WTC11 (cell line): ENCODE results near the gene GRN. TPM values are rescaled to one million over a fixed set of nuclear protein-coding genes. Genes with fewer than 3 reads are reported as not detected.

Source experiments
- ATAC-seq: fragments of 200-7000 bp; cut with Tn5 transposase; 2 replicates; pipeline ENCODE4 v1.10.0; 2021; ENCODE audit warnings: mild to moderate bottlenecking, moderate library complexity
- CTCF ChIA-PET: fragments of 300-600 bp; sonication (Branson Sonifier 250); formaldehyde crosslinking; loops from one replicate; lab custom pipeline; 2021; ENCODE audit warnings: antibody characterized with exemption; lab: Charles Lee
- POLR2A ChIA-PET: fragments of 350-600 bp; sonication (Branson Sonifier 250); formaldehyde crosslinking; loops from one replicate; lab custom pipeline; 2021; ENCODE audit warnings: antibody characterized with exemption; lab: Charles Lee
- DNase-seq: peaks from one replicate; pipeline ENCODE4 v3.0.0; 2021; ENCODE audit warnings: low spot score
- H3K27ac Mint-ChIP-seq: 2 replicates; pipeline ENCODE4 v1.8.0; 2021; ENCODE audit warnings: mixed read lengths
- H3K27me3 Mint-ChIP-seq: 2 replicates; pipeline ENCODE4 v1.8.0; 2021; ENCODE audit warnings: low read depth, mild to moderate bottlenecking, moderate library complexity, mixed read lengths
- H3K36me3 Mint-ChIP-seq: 2 replicates; pipeline ENCODE4 v1.8.0; 2021; ENCODE audit warnings: mixed read lengths
- H3K4me1 Mint-ChIP-seq: 2 replicates; pipeline ENCODE4 v1.8.0; 2022; ENCODE audit warnings: mixed read lengths
- H3K4me3 Mint-ChIP-seq: 2 replicates; pipeline ENCODE4 v1.8.0; 2021; ENCODE audit warnings: mild to moderate bottlenecking, moderate library complexity, mixed read lengths
- H3K9me3 Mint-ChIP-seq: 2 replicates; pipeline ENCODE4 v1.8.0; 2021; ENCODE audit warnings: mixed read lengths
- ATF1 ChIP-seq: sonication (generic); formaldehyde crosslinking; IDR thresholded peaks from 2 replicates; pipeline ENCODE4 v1.8.1; 2023; ENCODE audit warnings: mild to moderate bottlenecking, moderate library complexity, missing genetic modification reagents
- CREB1 ChIP-seq: sonication (generic); formaldehyde crosslinking; IDR thresholded peaks from 2 replicates; pipeline ENCODE4 v1.8.0; 2023; ENCODE audit warnings: mild to moderate bottlenecking, missing genetic modification reagents
- E2F1 ChIP-seq: sonication (generic); formaldehyde crosslinking; IDR thresholded peaks from 2 replicates; pipeline ENCODE4 v1.8.0; 2022; ENCODE audit warnings: mild to moderate bottlenecking, missing genetic modification reagents
- ELF4 ChIP-seq: sonication (generic); formaldehyde crosslinking; IDR thresholded peaks from 2 replicates; pipeline ENCODE4 v1.8.1; 2022; ENCODE audit warnings: low read depth, mild to moderate bottlenecking, moderate library complexity, missing genetic modification reagents
- ESRRA ChIP-seq: sonication (generic); formaldehyde crosslinking; IDR thresholded peaks from 2 replicates; pipeline ENCODE4 v1.8.1; 2022; ENCODE audit warnings: mild to moderate bottlenecking, missing genetic modification reagents, borderline replicate concordance
- FOXK1 ChIP-seq: sonication (generic); formaldehyde crosslinking; IDR thresholded peaks from 2 replicates; pipeline ENCODE4 v1.8.0; 2022; ENCODE audit warnings: mild to moderate bottlenecking, moderate library complexity, missing genetic modification reagents
- GTF2I ChIP-seq: fragments of 250-450 bp; sonication (Bioruptor Pico); conservative IDR thresholded peaks from 2 replicates; pipeline ENCODE4 v1.4.0; 2021; ENCODE audit warnings: mild to moderate bottlenecking
- IRF2 ChIP-seq: sonication (generic); formaldehyde crosslinking; IDR thresholded peaks from 2 replicates; pipeline ENCODE4 v1.8.0; 2022; ENCODE audit warnings: low read depth, missing genetic modification reagents, borderline replicate concordance
- JAZF1 ChIP-seq: fragments of 250-450 bp; sonication (Bioruptor Pico); IDR thresholded peaks from 2 replicates; pipeline ENCODE4 v1.9.0; 2021; ENCODE audit warnings: moderate library complexity, mild to moderate bottlenecking, inconsistent platforms
- JUN ChIP-seq: sonication (generic); formaldehyde crosslinking; IDR thresholded peaks from 2 replicates; pipeline ENCODE4 v1.8.0; 2023; ENCODE audit warnings: mild to moderate bottlenecking, missing genetic modification reagents
- KAT7 ChIP-seq: sonication (generic); formaldehyde crosslinking; IDR thresholded peaks from 2 replicates; pipeline ENCODE4 v1.8.1; 2023; ENCODE audit warnings: missing genetic modification reagents, mild to moderate bottlenecking, borderline replicate concordance
- NFE2L1 ChIP-seq: sonication (generic); formaldehyde crosslinking; IDR thresholded peaks from 2 replicates; pipeline ENCODE4 v1.8.1; 2023; ENCODE audit warnings: missing genetic modification reagents
- NR2C2 ChIP-seq: sonication (generic); formaldehyde crosslinking; IDR thresholded peaks from 2 replicates; pipeline ENCODE4 v1.8.0; 2022; ENCODE audit warnings: mild to moderate bottlenecking, missing genetic modification reagents
- NR3C1 ChIP-seq: sonication (generic); formaldehyde crosslinking; conservative IDR thresholded peaks from 2 replicates; pipeline ENCODE4 v1.8.1; 2023; ENCODE audit warnings: low read depth, mild to moderate bottlenecking, missing genetic modification reagents
- RORB ChIP-seq: fragments of 250-450 bp; sonication (Bioruptor Pico); IDR thresholded peaks from 2 replicates; pipeline ENCODE4 v1.9.0; 2021; ENCODE audit warnings: mild to moderate bottlenecking
- SOX15 ChIP-seq: fragments of 250-450 bp; sonication (Bioruptor Pico); IDR thresholded peaks from 2 replicates; pipeline ENCODE4 v1.9.0; 2021; ENCODE audit warnings: mild to moderate bottlenecking
- TEAD1 ChIP-seq: sonication (generic); formaldehyde crosslinking; IDR thresholded peaks from 2 replicates; pipeline ENCODE4 v1.8.0; 2022; ENCODE audit warnings: mild to moderate bottlenecking, missing genetic modification reagents
- ZNF263 ChIP-seq: sonication (generic); formaldehyde crosslinking; IDR thresholded peaks from 2 replicates; pipeline ENCODE4 v1.8.1; 2022; ENCODE audit warnings: low read depth, mild to moderate bottlenecking, moderate library complexity, missing genetic modification reagents
- ZNF281 ChIP-seq: sonication (generic); formaldehyde crosslinking; IDR thresholded peaks from 2 replicates; pipeline ENCODE4 v1.8.0; 2023; ENCODE audit warnings: mild to moderate bottlenecking, missing genetic modification reagents
- ZNF396 ChIP-seq: fragments of 250-450 bp; sonication (Bioruptor Pico); IDR thresholded peaks from 2 replicates; pipeline ENCODE4 v1.8.0; 2021; ENCODE audit warnings: mild to moderate bottlenecking, moderate library complexity, borderline replicate concordance
- ZNF425 ChIP-seq: fragments of 250-450 bp; sonication (Bioruptor Pico); conservative IDR thresholded peaks from 2 replicates; pipeline ENCODE4 v1.9.0; 2021; ENCODE audit warnings: mild to moderate bottlenecking
- ZNF671 ChIP-seq: fragments of 250-450 bp; sonication (Bioruptor Pico); IDR thresholded peaks from 2 replicates; pipeline ENCODE4 v1.8.0; 2021; ENCODE audit warnings: mild to moderate bottlenecking
- total RNA-seq: library from RNA; stranded (reverse); gene quantifications from 3 replicates; pipeline ENCODE4 v1.2.3, GENCODE V29; 2021
- TF ChIP-seq, protein P1 (sequence below): sonication (generic); formaldehyde crosslinking; IDR thresholded peaks from 2 replicates; pipeline ENCODE4 v1.8.1; 2023; ENCODE audit warnings: mild to moderate bottlenecking, missing genetic modification reagents, moderate library complexity
- TF ChIP-seq, protein P2 (sequence below): sonication (generic); formaldehyde crosslinking; IDR thresholded peaks from 2 replicates; pipeline ENCODE4 v1.8.1; 2022; ENCODE audit warnings: mild to moderate bottlenecking, moderate library complexity, missing genetic modification reagents
- TF ChIP-seq, protein P3 (sequence below): sonication (generic); formaldehyde crosslinking; IDR thresholded peaks from 2 replicates; pipeline ENCODE4 v1.8.0; 2022; ENCODE audit warnings: mild to moderate bottlenecking, missing genetic modification reagents
- TF ChIP-seq, protein P4 (sequence below): fragments of 250-450 bp; sonication (Bioruptor Pico); IDR thresholded peaks from 2 replicates; pipeline ENCODE4 v2.1.2; 2022; ENCODE audit warnings: mild to moderate bottlenecking, moderate library complexity

GRN gene
- total RNA-seq, 1 experiment from 2014 or later: 177 TPM

DNA sequence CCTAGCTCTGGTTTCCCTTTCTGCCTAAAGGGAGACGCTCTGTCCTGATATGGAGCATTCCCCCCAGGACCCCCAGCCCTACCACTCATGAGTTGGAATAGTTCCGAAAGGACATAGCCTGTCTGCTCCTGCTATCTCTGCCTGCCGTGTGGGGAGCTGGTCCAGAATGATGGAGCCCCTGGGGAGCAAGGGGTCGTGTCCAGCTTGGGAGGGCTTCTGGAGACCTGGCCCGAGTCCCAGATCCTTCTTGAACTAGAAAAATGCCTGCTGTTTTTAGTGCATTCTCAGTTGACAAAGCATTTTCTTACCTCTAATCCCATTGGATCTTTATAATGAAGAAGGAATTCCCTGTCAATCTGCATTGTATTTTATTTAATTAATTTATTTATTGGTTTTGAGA is 9.1 kb upstream of the GRN start:
- ChIA-PET CTCF (interaction anchor here (0.9 to 7.4 kb wide), 5 partner anchors 9 to 134 kb away, joined by 3 to 78 read pairs (median 8); partner anchors contain the start of gene GRN), POLR2A (interaction anchor here (0.6 kb wide), 1 partner anchor 1679 kb away, joined by 4 read pairs; no protein-coding TSS in a partner anchor)
- no peak for DNase-seq
- Mint-ChIP-seq H3K36me3 (no peaks in the 10 kb centered on the region), H3K4me1 (peaks cover 12% of the 10 kb centered on the region; the same call in 1 of the 2 replicates), H3K4me3 (no peak overlapping the region), H3K27ac (no peak overlapping the region), H3K9me3 (no peaks in the 10 kb centered on the region), H3K27me3 (peaks cover 5% of the 10 kb centered on the region)
- ATAC-seq: no peak
- no peak for TF ChIP-seq ZNF671
- no peak for TF ChIP-seq RORB (CRISPR knock-in tag)
- TF ChIP-seq NFE2L1: no peak
- no peak for TF ChIP-seq NR2C2 (CRISPR knock-in tag)
- no peak for TF ChIP-seq JUN
- TF ChIP-seq ESRRA: no peak
- TF ChIP-seq TEAD1 (CRISPR knock-in tag): no peak
- no peak for TF ChIP-seq SOX15 (CRISPR knock-in tag)
- TF ChIP-seq ZNF425 (CRISPR knock-in tag): no peak

DNA sequence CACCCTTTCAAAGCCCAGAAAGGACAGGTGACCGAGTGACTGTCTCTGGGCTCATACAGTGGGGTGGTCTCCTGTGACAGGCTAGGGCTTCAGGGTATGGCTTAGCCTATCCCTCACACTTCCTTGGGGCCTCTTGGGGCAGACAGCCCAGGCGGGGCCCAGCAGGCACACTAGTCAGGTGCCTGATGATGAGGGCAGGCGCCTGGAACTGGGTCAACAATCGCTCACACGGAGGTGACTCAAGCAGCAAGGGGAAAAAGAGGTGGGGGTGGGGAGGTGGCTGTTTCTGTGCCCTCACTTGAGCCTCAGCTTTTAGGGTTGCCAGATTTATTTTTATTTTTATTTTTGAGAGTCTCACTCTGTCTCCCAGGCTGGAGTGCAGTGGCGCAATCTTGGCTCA is 6.4 kb upstream of the GRN start:
- CTCF ChIA-PET: interaction anchor here (0.7 to 1.1 kb wide), 3 partner anchors 12 to 133 kb away, joined by 3 to 4 read pairs (median 3); no protein-coding TSS in a partner anchor
- Mint-ChIP-seq H3K27ac (no peak overlapping the region), H3K9me3 (no peaks in the 10 kb centered on the region), H3K4me3 (no peak overlapping the region), H3K36me3 (no peaks in the 10 kb centered on the region), H3K4me1 (peaks cover 8% of the 10 kb centered on the region; the same call in 1 of the 2 replicates), H3K27me3 (peaks cover 15% of the 10 kb centered on the region)
- POLR2A ChIA-PET: no interaction called here
- DNase-seq (no peak), ATAC-seq (peak; percentile 41; the same call in 1 of the 2 replicates)
- TF ChIP-seq, protein P1, sequence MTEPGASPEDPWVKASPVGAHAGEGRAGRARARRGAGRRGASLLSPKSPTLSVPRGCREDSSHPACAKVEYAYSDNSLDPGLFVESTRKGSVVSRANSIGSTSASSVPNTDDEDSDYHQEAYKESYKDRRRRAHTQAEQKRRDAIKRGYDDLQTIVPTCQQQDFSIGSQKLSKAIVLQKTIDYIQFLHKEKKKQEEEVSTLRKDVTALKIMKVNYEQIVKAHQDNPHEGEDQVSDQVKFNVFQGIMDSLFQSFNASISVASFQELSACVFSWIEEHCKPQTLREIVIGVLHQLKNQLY (CRISPR knock-in tag): no peak
- TF ChIP-seq JUN (no peak), ZNF396 (CRISPR knock-in tag) (no peak), KAT7 (CRISPR knock-in tag) (no peak), FOXK1 (CRISPR knock-in tag) (no peak), E2F1 (CRISPR knock-in tag) (no peak), IRF2 (no peak), ZNF281 (CRISPR knock-in tag) (no peak), CREB1 (CRISPR knock-in tag) (no peak), ATF1 (CRISPR knock-in tag) (no peak), ELF4 (CRISPR knock-in tag) (no peak), GTF2I (CRISPR knock-in tag) (no peak), JAZF1 (CRISPR knock-in tag) (no peak), NR3C1 (CRISPR knock-in tag) (no peak), ZNF263 (no peak)
- TF ChIP-seq, protein P2, sequence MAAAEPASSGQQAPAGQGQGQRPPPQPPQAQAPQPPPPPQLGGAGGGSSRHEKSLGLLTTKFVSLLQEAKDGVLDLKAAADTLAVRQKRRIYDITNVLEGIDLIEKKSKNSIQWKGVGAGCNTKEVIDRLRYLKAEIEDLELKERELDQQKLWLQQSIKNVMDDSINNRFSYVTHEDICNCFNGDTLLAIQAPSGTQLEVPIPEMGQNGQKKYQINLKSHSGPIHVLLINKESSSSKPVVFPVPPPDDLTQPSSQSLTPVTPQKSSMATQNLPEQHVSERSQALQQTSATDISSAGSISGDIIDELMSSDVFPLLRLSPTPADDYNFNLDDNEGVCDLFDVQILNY (CRISPR knock-in tag): no peak
- TF ChIP-seq, protein P3, sequence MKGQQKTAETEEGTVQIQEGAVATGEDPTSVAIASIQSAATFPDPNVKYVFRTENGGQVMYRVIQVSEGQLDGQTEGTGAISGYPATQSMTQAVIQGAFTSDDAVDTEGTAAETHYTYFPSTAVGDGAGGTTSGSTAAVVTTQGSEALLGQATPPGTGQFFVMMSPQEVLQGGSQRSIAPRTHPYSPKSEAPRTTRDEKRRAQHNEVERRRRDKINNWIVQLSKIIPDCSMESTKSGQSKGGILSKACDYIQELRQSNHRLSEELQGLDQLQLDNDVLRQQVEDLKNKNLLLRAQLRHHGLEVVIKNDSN (CRISPR knock-in tag): no peak
- TF ChIP-seq, protein P4, sequence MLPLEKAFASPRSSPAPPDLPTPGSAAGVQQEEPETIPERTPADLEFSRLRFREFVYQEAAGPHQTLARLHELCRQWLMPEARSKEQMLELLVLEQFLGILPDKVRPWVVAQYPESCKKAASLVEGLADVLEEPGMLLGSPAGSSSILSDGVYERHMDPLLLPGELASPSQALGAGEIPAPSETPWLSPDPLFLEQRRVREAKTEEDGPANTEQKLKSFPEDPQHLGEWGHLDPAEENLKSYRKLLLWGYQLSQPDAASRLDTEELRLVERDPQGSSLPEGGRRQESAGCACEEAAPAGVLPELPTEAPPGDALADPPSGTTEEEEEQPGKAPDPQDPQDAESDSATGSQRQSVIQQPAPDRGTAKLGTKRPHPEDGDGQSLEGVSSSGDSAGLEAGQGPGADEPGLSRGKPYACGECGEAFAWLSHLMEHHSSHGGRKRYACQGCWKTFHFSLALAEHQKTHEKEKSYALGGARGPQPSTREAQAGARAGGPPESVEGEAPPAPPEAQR (CRISPR knock-in tag): no peak
